ENCODE data around the gene GNAS. TPM values are rescaled to one million over a fixed set of nuclear protein-coding genes. Genes with fewer than 3 reads are reported as not detected.
A peak's percentile ranks its signal among the peaks of the same experiment; 100 is the strongest.

The GNAS gene
- total RNA-seq, 2 donors from 2014 or later, result 462 to 623 TPM

DNA sequence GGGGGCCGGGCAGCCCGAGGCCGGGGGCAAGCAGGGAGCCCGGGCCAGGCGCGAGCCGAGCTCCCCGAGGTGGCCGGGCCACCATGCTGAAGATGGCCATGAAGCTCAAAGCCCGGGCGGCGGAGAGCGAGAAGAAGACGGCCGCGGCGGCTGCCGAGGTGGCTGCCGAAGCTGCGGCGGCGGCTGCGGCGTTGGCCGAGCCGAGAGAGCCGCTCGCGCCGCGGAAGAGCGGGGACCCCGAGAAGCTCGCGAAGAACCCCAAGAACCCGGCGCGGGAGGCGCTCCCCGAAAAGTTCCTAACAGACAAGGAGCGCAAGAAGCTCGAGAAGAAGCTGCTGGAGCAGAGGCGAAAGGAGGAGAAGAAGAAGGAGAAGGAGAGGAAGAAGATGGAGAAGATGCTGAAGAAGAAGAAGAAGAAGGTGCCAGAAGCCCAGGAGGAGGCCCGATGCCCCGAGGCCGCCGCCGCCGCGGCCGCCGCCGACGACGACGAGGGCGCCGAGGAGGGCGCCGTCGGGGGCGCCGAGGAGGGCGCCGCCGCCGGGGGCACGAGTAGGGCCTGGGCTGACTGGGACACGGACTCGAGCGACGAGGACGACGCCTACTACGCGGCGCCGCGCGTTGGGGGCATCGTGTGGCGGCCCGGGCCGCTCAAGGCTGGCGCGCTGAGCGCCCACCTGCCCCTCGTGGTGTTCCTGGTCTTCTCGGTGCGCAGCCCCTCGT lies 37.4 kb downstream of the GNAS start:
- intact Hi-C loops (cut with DNase I), result loop anchor here (10.0 kb wide), 1 partner anchor 95 kb away; the partner anchor contains the start of gene NELFCD
- Histone ChIP-seq H3K27ac (peak overlapping the region; percentile 91 to 99 (median 94)), H3K9me3 (no peaks in the 10 kb centered on the region), H3K4me3 (no peak overlapping the region), H3K36me3 (replicated peaks in 1 of 2; ENCODE audit: insufficient read depth in 1 of 2, low read depth in 2 of 2) (no peaks in the 10 kb centered on the region), H3K27me3 (no peaks in the 10 kb centered on the region), H3K4me1 (peaks cover 25% of the 10 kb centered on the region)
- no peak for ATAC-seq
- no peak for DNase-seq
- TF ChIP-seq POLR2A (IDR thresholded peaks at IDR 0.05), result no peak
- TF ChIP-seq CTCF (IDR thresholded peaks at IDR 0.05), result no peak
- WGBS, 2 donors, result 26 to 52% methylated on average over 84 to 89 of the region's 91 CpGs

DNA sequence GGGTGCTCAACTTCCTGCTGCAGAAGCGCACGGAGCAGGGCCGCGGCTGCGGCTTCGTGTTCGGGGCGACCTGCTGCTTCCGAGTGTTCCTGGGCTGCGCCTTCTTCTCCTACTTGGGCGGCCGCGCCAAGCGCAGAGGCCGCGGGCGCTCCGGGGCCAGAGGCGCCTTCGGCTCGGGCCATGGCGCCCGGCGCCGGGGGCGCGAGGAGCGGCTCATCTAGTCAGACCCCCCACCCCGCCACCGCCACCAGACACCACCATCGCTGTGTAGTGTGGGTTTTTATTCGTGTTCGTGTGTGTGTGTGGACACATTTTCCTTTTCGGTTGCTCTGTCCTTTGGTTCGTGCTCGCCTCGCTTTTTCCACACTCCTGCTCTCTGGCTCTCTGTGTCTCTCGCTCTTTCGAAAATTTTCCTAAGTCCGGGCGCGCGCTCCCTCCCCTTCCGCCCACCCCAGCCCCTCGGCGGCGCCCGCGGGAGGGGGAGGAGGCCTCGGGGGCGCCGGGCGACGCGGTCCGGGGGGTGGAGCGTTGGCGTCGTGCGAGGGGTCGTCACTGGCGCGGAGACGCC lies 38.1 kb downstream of the GNAS start:
- peak; percentile 29 for ATAC-seq
- Histone ChIP-seq H3K27me3 (no peaks in the 10 kb centered on the region), H3K4me1 (peaks cover 31% of the 10 kb centered on the region), H3K27ac (peak overlapping the region; percentile 91 to 99 (median 94)), H3K36me3 (replicated peaks in 1 of 2; ENCODE audit: insufficient read depth in 1 of 2, low read depth in 2 of 2) (no peaks in the 10 kb centered on the region), H3K9me3 (no peaks in the 10 kb centered on the region), H3K4me3 (peak overlapping the region; percentile 30 to 32)
- intact Hi-C loops (cut with DNase I), result no loop called here
- 0 to 1% methylated on average over 40 to 52 of the region's 64 CpGs for WGBS, 2 donors
- peak; percentile 65 to 75 (median 66) for DNase-seq
- TF ChIP-seq POLR2A (IDR thresholded peaks at IDR 0.05) (peak in 2 of 3 donors; percentile 56 to 62), CTCF (IDR thresholded peaks at IDR 0.05) (no peak)

DNA sequence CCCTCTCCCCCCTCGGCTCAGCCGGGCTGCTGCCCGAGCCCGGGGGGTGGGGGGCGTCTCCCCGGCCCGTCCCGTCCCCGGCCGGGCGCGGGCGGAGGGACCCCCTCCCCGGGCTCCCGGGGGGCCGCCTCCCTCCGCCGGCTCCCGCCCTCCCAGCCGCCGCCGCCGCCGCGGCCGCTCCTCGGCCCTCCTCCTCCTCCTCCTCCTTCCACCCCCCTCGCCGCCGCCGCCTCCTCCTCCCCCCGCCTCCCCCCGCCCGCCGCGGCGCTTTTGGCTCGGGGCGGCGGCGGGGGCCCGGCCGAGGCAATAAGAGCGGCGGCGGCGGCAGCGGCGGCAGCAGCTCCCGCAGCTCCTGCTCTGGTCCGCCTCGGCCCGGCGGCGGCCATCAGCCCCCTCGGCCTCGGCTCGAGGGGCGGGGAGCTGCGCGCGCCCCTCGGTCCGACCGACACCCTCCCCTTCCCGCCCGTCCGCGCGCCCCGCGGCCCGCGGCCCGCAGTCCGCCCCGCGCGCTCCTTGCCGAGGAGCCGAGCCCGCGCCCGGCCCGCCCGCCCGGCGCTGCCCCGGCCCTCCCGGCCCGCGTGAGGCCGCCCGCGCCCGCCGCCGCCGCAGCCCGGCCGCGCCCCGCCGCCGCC lies 38.7 kb downstream of the GNAS start:
- H3K4me1 ChIP-seq, result peaks cover 37% of the 10 kb centered on the region
- no peaks in the 10 kb centered on the region for H3K9me3 ChIP-seq
- no peaks in the 10 kb centered on the region for H3K27me3 ChIP-seq
- no peaks in the 10 kb centered on the region for H3K36me3 ChIP-seq (replicated peaks in 1 of 2; ENCODE audit: insufficient read depth in 1 of 2, low read depth in 2 of 2)
- ATAC-seq (peak; percentile 57), DNase-seq (peak; percentile 80 to 83 (median 82))
- peak overlapping the region; percentile 91 to 99 (median 98) for H3K27ac ChIP-seq
- H3K4me3 ChIP-seq, result peak overlapping the region; percentile 30 to 32
- TF ChIP-seq CTCF (IDR thresholded peaks at IDR 0.05) (no peak), POLR2A (IDR thresholded peaks at IDR 0.05) (peak; percentile 5 to 78 (median 32))
- 0% methylated on average over 10 of the region's 105 CpGs; no CpG with 5 or more reads in 1 of the 2 donors for WGBS, 2 donors
- intact Hi-C loops (cut with DNase I), result no loop called here

DNA sequence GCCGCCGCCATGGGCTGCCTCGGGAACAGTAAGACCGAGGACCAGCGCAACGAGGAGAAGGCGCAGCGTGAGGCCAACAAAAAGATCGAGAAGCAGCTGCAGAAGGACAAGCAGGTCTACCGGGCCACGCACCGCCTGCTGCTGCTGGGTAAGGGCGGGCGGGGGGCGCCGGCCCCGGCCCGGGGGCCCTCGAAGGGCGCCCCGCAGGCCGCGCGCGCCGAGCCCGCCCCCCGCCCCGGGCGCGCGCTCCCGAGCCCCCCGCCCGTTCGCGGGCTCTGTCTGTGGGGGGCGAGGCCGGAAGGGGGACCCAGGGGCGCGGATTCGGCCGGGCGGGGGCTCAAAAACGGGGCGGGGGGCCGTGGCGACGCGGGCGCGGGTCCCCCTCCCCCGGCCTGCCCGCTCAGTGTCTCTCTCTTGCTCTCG lies 39.2 kb downstream of the GNAS start:
- intact Hi-C loops (cut with DNase I), result no loop called here
- no peaks in the 10 kb centered on the region for H3K27me3 ChIP-seq
- peaks cover 43% of the 10 kb centered on the region for H3K4me1 ChIP-seq
- peak; percentile 48 to 55 (median 52) for DNase-seq
- TF ChIP-seq POLR2A (IDR thresholded peaks at IDR 0.05), result no peak
- TF ChIP-seq CTCF (IDR thresholded peaks at IDR 0.05), result no peak
- no peak for ATAC-seq
- H3K4me3 ChIP-seq, result peak overlapping the region; percentile 83 to 89
- WGBS, 2 donors, result 0 to 1% methylated on average over 3 to 23 of the region's 55 CpGs
- peak overlapping the region; percentile 91 to 99 (median 98) for H3K27ac ChIP-seq
- H3K36me3 ChIP-seq (replicated peaks in 1 of 2; ENCODE audit: insufficient read depth in 1 of 2, low read depth in 2 of 2), result no peaks in the 10 kb centered on the region
- no peaks in the 10 kb centered on the region for H3K9me3 ChIP-seq
